GM23248 (cell line): ENCODE measurements around the gene FRS3.
"Not testable (repeated sequence)": the region's sequence is repeated elsewhere in the genome, so short reads cannot be mapped to it uniquely, and the experiment has no call there.

Source experiments
- EZH2 ChIP-seq: fragments of 200-600 bp; sonication (generic); IDR thresholded peaks from 2 replicates; pipeline ENCODE4 v1.6.1; 2018; ENCODE audit warnings: antibody characterized with exemption, mild to moderate bottlenecking; ENCODE audit not compliant: insufficient read depth, poor library complexity, severe bottlenecking
- EZH2phosphoT487 ChIP-seq: fragments of 200-600 bp; sonication (generic); IDR thresholded peaks from 2 replicates; pipeline ENCODE4 v1.6.1; 2018; ENCODE audit warnings: antibody characterized with exemption, moderate library complexity, mild to moderate bottlenecking, low read depth; ENCODE audit not compliant: insufficient read depth

DNA sequence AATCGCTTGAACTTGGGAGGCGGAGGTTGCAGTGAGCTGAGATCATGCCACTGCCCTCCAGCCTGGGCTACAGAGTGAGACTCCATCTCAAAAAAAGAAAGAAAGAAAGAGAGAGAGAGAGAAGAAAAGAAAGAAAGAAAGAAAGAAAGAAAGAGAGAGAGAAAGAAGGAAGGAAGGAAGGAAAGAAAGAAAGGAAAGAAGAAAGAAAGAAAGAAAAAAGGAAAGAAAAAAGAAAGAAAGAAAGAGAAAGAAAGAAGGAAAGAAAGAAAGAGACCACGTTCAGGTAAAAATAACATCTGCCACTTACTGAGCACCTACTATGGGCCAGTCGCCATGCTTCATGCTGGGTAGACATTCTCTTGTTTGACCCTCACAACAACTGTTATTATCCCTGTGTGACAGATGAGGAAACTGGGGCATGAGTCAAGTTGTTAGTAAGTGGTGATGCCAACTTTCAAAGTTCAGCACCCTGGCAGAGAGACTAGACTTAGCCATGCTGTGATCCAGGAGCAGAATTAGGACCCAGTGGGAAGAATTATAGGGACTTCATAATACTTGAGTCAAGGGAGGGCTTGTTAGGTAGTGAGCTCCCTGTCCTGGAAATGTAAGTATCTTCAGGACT, 13.5 kb downstream of the FRS3 start:
- not testable (repeated sequence) for TF ChIP-seq EZH2, EZH2phosphoT487
